Tibial artery (tissue), 4 donors: Measurements from ENCODE around the gene RASGRP3.

ENCODE experiments used
- DNase-seq, 2 donors: peaks; one replicate each; pipeline ENCODE4 v3.0.0-alpha.2; 2019
- H3K27ac ChIP-seq, 2 donors: fragments of 200-600 bp; sonication (generic) in 1 of 2; 1 replicate in 1 of 2; 2 replicates in 1 of 2; pipeline ENCODE4 v1.5.1; 2018 to 2019; ENCODE audit warnings: mild to moderate bottlenecking in 1 of 2
- H3K27me3 ChIP-seq, 2 donors: fragments of 200-600 bp; sonication (generic) in 1 of 2; one replicate each; pipeline versions ENCODE4 v1.5.1 to v1.6.0; 2016 to 2019
- H3K36me3 ChIP-seq, 3 donors: fragments of 200-600 bp; sonication (generic) in 2 of 3; one replicate each; pipeline ENCODE4 v1.5.1; 2016 to 2019; ENCODE audit warnings: mild to moderate bottlenecking in 2 of 3
- H3K4me1 ChIP-seq, 4 donors: fragments of 200-600 bp; sonication (generic) in 2 of 4; 1 replicate in 3 of 4; 2 replicates in 1 of 4; pipeline ENCODE4 v1.5.1; 2016 to 2019
- H3K4me3 ChIP-seq, 2 donors: fragments of 200-600 bp; sonication (generic) in 1 of 2; 1 replicate in 1 of 2; 2 replicates in 1 of 2; pipeline ENCODE4 v1.5.1; 2018 to 2019; ENCODE audit warnings: mild to moderate bottlenecking in 2 of 2
- H3K9me3 ChIP-seq, 3 donors: fragments of 200-600 bp; sonication (generic) in 1 of 3; one replicate each; pipeline ENCODE4 v1.5.1; 2016 to 2019
- CTCF ChIP-seq, 2 experiments: fragments of 200-600 bp in 1 of 2; fragments of 450-650 bp in 1 of 2; IDR thresholded peaks; one replicate each; pipeline ENCODE4 v1.5.1; 2017 to 2019; ENCODE audit warnings: antibody characterized with exemption in 2 of 2, mild to moderate bottlenecking in 1 of 2, moderate library complexity in 1 of 2
- intact Hi-C: fragments of 100-400 bp; cut with DNase I; formaldehyde crosslinking; loops from one replicate; pipeline ENCODE4 v1.15.0; 2023; ENCODE audit warnings: low total_unique reads

The RASGRP3 gene

GRCh38 chr2:33509908-33510585 is 33.6 kb downstream of the RASGRP3 start:
- Histone ChIP-seq H3K4me1 (no peaks in the 10 kb centered on the region), H3K36me3 (no peaks in the 10 kb centered on the region), H3K27me3 (no peaks in the 10 kb centered on the region), H3K4me3 (no peak overlapping the region), H3K9me3 (no peaks in the 10 kb centered on the region), H3K27ac (no peak overlapping the region)
- intact Hi-C loops, result no loop called here
- no peak for DNase-seq
- no peak for TF ChIP-seq CTCF (IDR thresholded peaks at IDR 0.05)

- DNase-seq, result no peak
- no peaks in the 10 kb centered on the region for H3K4me1 ChIP-seq
- intact Hi-C loops, result no loop called here
- H3K36me3 ChIP-seq, result no peaks in the 10 kb centered on the region
- H3K9me3 ChIP-seq, result no peaks in the 10 kb centered on the region
- H3K27ac ChIP-seq, result no peak overlapping the region
- H3K4me3 ChIP-seq, result no peak overlapping the region
- H3K27me3 ChIP-seq, result no peaks in the 10 kb centered on the region
- TF ChIP-seq CTCF (IDR thresholded peaks at IDR 0.05), result no peak
These were observed 34.1 kb downstream of the RASGRP3 start for GRCh38 chr2:33510586-33510968.

- Histone ChIP-seq H3K27ac (no peak overlapping the region), H3K27me3 (no peaks in the 10 kb centered on the region)
- intact Hi-C loops, result no loop called here
These were observed 34.7 kb downstream of the RASGRP3 start for GRCh38 chr2:33511141-33511540.

GRCh38 chr2:33512112-33512511 is 35.7 kb downstream of the RASGRP3 start:
- H3K4me1 ChIP-seq, result no peaks in the 10 kb centered on the region
- no peaks in the 10 kb centered on the region for H3K36me3 ChIP-seq
- TF ChIP-seq CTCF (IDR thresholded peaks at IDR 0.05), result no peak
- DNase-seq, result no peak
- no peaks in the 10 kb centered on the region for H3K27me3 ChIP-seq
- H3K9me3 ChIP-seq, result no peaks in the 10 kb centered on the region
- intact Hi-C loops, result no loop called here
- no peak overlapping the region for H3K27ac ChIP-seq
- no peak overlapping the region for H3K4me3 ChIP-seq

More at GRCh38 chr2:33511141-33511540, 34.7 kb downstream of the RASGRP3 start:
- no peak for DNase-seq
- H3K36me3 ChIP-seq, result no peaks in the 10 kb centered on the region
- no peaks in the 10 kb centered on the region for H3K4me1 ChIP-seq
- H3K9me3 ChIP-seq, result no peaks in the 10 kb centered on the region
- TF ChIP-seq CTCF (IDR thresholded peaks at IDR 0.05), result no peak
- H3K4me3 ChIP-seq, result no peak overlapping the region

GRCh38 chr2:33513480-33513879 is 37.0 kb downstream of the RASGRP3 start:
- Histone ChIP-seq H3K4me1 (no peaks in the 10 kb centered on the region), H3K27ac (no peak overlapping the region), H3K36me3 (no peaks in the 10 kb centered on the region), H3K4me3 (no peak overlapping the region), H3K27me3 (no peaks in the 10 kb centered on the region), H3K9me3 (no peaks in the 10 kb centered on the region)
- DNase-seq, result no peak
- no peak for TF ChIP-seq CTCF (IDR thresholded peaks at IDR 0.05)
- intact Hi-C loops, result no loop called here
